HG02970 (cell line): ENCODE measurements around the gene IPO8.
A peak's percentile ranks its signal among the peaks of the same experiment; 100 is the strongest.

Source experiments
- ATAC-seq: cut with Tn5 transposase; IDR thresholded peaks from one replicate; pipeline ENCODE4 v1.9.1; 2021; ENCODE audit warnings: mild to moderate bottlenecking, moderate library complexity, moderate number of reproducible peaks; ENCODE audit not compliant: unreplicated experiment, low FRiP score

Gene IPO8

DNA sequence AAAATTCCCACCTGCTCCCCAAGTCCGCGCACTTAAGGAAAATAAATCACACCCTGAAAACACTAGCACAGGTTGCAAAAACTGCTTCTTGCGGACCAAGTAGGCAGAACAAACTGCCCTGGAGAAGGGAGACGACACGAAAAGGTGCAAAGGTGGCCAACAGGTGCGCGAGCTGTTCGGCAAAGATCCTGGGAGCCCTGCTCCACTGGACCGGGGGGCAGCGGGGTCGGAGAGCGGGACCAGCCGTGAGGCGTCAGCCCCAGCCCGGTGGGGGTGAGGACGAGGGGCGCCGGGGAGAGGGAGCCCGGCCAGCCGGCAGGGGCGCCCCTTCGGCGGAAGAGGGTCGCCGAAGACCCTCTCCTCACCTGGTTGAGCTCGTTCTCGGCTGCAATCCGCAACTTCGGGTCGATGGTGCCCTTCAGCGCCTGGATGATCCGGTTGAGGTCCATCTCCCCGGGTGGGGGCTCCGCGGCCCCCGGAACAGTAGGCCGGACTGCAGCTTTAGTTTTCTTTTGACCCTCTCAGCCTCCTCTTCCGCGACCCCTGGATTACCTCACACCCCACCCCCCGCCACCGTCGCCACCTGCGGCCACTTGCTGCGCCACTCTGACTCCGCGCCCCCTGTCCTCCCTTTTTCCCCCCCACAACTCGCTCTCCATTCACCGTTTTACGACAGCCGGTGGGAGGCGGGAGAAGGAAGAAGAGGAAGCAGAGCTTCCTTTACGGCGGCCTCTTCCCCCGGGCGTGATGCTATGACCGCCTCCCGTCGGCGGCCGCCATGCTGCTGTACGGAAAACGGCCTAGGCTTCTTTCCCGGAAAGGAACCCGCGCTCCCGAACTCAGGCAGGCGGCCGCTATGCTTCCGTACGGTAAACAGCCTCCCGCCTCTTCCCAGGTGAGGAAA, at the start of gene IPO8:
IPO8 (minus strand) TSS at position 671 of the 904 bp plus-strand sequence; CDS start at position 449, 222 bp downstream.
- peak; percentile 70 for ATAC-seq

DNA sequence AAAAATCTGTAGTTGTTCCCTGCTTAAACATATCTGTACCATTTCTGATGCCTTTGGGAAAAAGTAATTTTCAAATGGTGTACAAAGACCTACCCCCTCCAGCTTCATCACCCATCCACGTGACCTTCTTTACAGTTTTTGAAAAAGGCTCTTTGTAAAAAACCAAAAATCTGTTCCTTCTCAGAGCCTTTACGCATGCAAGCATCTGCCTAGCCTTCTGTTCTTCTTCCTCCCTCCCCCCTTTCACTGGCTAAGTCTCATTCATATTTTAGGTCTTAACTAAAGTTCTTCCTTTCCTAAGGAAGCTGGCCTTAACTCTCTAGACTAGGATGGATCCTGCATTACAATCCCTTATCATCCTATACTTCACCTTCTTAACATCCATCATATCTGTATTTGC, 48.7 kb upstream of the IPO8 start:
- ATAC-seq, result no peak

DNA sequence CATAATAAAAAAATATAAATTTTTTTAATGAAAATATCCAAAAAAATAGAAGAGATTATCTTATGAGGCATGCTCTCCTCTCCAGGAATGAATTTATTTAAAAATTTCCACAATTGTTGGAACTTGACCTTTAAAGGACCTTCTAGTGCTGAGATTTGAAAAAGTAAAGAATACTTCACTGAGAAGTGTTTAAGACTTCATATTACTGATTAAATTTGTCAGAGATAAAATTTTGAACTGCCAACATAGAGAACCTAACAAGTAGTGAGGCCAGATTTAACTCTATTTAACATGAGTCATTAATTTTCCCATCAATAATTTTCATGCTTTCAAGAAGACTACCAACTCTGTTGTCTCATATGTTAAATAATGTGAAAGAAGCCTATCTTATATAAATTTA, 44.6 kb upstream of the IPO8 start:
- ATAC-seq, result no peak

DNA sequence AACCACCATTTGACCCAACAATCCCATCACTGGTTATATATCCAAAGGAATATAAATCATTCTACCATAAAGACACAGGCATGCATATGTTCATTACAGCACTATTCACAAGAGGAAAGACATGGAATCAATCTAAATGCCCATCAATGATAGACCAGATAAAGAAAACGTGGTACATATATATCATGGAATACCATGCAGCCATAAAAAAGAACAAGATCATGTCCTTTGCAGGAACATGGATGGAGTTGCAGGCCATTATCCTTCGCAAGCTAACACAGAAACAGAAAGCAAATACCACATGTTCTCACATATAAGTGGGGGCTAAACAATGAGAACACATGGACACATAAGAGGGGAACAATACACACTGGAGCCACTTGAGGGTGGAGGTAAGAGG, 43.4 kb upstream of the IPO8 start:
- ATAC-seq, result no peak

DNA sequence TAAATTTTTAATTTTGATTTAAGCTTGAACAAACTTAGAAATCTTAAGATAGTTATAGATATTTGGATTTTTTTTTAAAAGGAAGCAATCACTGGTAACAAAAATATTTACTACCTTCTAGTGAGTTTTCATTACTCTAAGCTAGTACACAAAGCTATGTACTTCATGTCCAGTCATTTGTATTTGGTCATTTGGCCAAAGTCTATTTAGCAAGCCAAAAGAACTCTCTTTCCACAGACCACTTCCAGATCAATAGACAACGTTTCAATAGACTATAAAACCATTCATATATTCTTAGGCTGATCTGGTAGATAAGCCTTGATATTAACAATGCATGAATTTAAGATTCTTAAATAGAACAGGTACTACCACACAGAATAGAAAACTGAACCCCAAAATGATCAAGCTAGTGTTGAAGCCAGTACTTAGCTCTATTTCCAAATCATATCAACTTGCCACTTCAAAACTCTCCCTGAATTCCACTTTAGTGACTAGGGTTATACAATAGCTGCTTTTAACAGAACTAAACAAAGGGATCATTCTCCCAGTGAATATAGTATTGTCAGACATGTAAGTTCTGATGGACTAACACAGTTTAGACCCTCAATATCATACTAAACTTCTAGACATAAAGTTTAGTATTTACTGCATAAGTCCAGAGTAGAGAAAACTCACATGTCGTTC, 37.4 kb upstream of the IPO8 start:
- no peak for ATAC-seq

DNA sequence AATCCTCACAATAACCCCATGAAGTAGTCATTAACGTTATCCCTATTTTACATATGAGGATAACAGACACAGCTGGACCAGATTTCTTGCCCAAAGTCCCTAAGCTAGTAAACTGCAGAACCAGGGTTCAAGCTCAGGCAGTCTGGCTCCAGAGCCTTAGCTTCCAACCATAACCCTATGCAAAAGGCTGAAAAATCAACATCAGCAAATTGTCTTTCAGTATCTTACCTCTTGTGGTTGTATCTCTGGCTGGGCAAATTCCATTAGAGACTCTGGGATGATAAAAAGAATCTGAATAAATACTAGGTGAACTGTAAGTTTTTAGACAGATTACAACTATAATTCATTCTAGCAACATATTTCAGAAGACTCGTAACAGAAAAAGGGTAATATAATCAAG, 34.3 kb upstream of the IPO8 start:
- ATAC-seq, result no peak

DNA sequence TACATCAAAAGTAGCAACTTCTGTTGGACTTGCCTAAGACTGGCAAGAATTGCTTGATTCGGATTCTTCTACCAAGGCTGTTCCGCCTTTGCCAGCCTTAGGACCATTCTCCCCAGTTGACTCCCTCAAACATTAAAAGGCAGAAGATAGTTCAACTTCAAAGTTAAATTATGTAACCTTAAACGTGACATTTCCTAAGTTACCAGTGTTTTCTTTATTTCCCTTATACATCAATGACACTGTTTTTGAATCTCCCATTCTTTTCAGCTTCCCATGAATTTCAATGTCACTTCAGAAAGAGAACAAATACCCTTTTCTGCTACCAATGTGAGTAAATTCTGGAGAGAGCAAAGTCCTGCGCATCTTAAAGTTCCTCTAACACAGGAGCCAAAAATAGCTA, 33.9 kb upstream of the IPO8 start:
- no peak for ATAC-seq

DNA sequence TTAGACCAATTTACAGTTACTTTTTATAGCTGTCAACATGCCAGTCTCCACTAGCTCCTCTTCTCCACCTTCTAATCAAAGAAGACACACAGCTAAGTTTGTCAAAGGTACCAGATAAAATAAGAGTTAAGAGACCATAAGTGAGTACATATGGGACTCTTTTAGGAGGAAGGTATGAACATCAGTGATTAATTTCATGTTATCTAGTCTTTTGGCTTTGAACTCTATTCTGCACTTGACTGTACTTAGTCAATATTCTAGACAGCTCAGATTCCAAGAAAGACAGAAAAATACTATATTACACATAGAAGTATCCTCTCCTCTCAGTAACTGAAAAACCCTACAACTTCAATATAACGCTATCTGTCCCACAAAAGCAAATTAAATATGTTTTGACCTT, 31.0 kb upstream of the IPO8 start:
- no peak for ATAC-seq

DNA sequence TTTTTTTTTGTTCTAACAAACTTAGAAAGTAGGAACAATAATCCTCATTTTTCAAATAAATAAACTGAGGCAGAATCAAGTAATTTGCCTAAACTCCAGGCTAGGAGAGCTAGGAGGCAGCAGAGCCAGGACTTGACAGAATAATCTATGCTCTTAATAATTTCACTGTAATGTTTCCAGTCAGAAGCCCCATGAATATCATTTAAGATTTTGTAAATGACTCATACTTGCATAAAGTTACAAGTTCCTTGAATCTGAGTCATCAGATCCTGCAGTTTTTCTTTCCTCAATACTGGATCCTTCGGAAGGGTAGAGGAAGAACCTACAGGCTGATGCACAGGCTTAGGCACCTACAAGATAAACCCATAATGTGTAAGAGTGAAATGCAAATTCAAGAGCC, 30.1 kb upstream of the IPO8 start:
- ATAC-seq, result no peak

DNA sequence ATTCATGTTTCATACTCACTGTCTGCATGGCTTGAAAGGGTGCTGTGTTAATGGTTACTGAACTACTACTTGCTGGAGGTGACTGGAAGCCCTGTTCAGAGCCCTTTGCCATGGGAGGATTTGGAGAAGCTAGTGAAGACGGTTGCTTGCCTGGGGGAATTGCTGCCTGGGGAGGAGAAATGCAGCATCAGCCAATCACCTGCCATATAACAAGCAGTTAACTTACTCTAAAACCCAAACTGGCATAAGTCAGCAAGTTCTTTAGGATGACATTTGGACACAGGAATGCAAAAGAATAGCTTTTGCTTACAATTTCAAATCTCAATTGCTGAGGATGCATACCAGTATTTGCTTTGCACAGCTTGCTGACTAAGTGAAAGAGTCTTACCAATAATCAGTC, 23.4 kb upstream of the IPO8 start:
- ATAC-seq, result no peak

DNA sequence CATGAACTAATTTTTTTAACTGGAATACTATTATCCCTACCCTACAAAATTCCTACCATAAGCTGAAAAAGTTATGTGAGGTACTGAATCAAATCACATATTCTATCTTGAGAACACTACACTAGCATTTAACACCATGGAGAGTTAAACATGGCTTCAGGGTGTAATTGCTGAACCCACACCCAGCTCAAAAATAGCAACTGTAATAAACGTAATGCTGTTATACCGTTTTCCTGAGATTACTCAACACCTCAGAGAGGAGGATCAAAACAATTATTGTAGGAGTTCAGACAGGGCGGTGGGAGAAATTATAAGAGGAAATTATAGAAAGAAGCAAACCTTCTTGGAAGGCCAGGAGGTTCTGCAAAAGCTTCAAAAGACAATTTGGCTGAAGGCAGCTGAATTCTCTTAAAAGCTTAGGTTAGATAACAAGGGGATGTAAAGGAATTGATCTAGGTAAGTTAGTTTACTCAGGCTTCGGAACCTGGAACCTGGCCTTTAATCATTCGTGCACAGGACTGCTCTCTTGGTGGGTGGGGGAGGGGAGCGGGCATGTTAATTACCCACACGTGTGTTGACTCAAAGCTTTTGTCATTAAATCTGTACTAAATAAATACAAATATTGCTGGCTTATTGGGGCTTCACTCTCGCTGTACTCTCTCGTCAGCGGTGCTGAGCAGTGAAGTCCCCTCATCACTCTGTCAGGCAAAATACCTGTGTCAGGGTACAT, 12.1 kb upstream of the IPO8 start:
- ATAC-seq, result no peak

DNA sequence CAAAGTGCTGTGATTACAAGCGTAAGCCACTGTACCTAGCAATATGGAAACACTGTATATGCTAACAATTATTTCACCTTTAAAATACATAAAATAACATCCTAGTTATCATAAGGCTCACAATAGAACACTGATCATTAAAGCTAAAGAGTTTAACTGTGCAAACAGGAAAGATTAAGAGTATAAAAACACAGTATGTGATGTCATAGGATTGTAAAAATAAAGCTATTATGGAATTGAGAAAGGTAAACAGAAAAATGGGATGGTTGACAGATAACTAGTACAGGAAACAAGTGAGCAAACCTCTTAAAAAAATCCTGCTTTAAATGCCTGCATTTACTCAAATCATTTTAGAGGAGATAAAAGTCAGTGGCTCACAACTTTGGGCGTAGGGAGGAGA, 10.8 kb upstream of the IPO8 start:
- no peak for ATAC-seq

DNA sequence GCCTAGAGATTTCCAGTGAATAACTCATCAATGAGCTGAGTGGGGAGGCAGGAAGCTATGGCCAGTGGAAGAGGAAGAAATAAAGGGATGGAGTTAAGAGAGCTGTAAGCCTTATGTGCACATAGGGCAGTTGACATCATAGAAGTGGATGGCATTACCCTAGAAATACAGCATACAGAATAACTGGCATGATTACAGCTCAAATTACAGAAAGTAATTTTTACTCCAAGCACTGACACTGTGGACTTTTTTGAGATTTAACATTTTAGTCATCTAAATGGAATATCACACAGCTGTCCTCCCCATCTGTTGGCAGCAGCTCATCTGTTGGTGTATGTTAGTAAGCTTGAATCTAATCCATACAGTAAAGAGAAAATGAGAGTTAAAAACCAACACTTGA, 5.4 kb upstream of the IPO8 start:
- ATAC-seq, result no peak

DNA sequence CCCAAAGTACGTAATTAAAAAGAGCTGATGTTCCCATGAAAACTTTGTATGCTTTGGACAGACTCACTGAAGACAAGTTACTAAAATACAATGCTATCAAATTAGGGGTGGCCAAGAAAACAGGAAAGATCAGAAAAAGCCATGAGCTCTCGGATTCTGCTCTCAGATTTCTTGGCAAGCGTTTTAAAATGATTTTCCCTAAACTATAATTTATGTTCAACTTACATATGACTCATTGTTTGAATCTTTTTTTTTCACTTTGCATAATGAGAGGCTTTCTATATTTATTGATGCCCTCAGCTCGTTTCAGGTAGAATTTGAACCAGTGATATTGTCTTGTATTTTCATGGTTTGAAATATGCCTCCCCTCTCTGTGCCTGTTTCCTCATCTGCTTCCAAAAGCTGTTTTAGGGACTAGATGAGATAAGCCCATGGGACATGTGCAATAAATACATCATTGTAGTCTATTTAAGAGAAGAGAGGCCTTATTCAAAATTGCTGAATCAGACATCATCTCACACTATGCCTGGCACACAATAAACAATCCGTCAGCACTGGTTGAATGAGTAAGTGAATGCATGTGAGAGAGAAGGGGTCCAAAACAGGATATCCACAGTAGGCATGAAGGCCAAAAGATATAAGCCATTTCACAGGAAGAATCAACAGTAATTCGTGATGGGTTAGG, 4.7 kb upstream of the IPO8 start:
- no peak for ATAC-seq

DNA sequence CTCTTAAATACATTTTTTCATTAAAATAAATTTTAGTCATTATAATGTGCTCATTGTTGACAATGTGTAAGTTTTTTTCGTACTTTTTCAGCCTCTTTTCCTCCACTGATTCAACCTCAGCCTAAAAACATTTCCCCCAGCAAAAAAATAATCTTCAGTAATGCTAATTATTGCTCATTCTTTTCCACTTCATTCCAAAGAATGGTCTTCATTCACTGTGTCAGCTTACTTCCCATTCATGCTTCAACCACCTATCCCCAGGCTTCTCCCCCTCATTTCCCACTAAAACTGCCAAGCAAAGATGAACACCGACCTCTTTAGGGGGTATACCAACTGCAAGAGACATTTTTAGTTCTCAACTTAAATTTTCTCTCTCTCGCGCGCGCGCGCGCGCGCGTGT, 2.7 kb upstream of the IPO8 start:
- no peak for ATAC-seq

DNA sequence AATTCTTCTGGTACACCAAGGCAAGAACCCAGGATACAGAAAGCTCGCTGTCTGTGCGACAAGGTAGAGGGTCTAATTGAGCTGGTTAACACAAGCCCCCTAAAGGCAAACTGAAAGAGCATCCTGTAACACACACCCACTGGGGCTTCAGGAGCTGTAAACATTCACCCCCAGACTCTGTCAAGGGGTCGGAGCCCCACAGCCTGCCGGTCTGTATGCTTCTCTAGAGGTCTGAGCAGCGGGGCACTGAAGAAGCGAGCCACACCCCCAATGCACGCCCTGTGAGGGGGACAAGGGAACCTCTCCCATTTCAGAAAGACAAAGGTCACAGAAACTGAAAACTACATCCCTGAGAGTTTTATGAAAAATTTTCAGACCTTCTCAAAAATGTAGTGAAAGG, 1.3 kb upstream of the IPO8 start:
- no peak for ATAC-seq

DNA sequence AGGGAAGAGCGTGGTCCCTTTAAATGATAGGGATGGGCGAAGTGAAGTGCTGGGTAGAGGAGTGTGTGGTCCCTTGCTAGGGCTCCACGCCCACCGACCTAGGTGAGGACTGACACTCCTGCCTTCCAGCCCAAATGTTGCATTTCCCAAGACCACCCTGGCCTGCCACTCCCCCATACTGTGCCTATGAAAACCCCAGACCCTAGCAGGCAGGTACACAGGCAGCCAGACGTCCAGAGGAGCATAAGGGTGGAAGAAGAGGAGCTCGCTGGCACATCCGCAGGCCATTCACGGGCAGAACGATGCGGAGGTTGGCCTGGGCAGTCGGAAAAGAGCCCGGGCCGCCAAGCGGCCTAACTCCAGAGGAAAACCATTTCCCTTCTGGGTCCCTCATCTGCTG, 817 bp upstream of the IPO8 start:
- ATAC-seq, result no peak

DNA sequence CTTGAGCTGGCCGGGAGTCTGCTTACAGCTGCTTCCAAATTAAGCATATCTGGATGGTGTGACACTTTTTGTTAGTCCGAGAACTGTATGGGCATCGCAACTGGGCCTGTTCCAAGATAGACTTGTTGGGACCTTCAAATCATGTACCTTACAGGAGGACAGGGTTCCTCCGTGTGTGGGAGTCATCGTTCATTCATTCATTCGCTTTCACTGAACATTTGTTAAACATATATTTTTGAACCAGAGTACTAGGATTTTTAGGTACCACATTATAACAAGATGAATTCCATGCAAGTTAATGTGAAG, 387 bp upstream of the IPO8 start:
- peak; percentile 23 for ATAC-seq

DNA sequence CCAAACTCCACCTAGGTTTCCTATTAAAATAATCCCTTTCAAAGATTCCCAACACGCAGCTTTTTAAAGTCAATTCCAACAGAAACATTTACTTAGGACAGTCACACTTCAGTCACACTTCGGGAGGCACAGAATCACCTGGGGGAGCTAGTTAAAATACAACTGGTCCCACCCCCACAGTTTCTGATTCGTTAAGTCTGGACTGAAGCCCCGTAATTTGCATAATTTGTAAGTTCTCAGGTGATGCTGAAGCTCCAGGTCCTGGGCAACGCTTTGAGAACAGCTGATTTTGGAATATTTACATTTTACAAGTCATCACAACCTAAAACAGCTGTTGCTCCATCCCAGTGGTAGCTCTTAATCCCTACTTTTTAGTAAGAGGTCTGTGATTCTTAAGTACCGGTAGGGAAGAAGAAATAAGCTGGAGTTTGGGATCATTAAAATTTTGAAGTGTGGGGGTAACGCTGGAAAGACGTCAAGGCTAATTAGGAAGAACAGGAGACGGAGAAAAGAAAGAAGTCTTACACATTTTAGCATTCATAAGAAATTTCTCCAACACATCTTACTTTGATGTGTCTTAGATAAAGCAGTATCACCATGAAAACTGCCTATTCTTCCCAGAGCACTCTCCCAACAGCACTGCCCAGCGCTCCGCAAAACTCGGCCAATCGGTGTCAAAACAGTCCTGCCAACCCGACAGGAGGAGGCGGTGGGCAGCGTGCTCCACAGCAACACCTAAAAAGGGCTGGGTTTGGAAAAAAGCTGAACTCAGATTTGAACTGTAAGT, 1.1 kb downstream of the IPO8 start:
- ATAC-seq, result peak; percentile 33

DNA sequence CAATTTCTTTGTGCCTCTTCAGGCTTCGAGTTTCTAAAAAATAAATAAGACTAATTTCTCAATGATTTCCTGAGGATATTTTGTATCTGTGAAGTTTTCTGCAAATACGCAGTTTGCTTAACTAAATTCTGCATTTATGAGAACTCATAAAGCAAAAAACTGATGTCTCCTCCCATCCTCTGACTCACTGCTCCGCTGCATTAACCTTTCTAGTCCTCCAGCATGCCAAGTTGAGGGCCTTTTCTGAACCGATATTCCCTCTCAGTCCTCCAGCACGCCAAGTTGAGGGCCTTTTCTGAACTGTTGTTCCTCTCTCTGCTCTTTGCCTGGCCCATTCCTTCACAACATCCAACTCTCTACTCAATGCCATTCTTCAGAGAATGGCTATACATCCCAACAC, 3.2 kb downstream of the IPO8 start:
- ATAC-seq, result no peak
